Measurements from ENCODE around the gene TBC1D22A. TPM values are rescaled to one million over a fixed set of nuclear protein-coding genes. Genes with fewer than 3 reads are reported as not detected.

Gene TBC1D22A
- polyA plus RNA-seq, 1 donor from 2014 or later, result 9.3 TPM

- Histone ChIP-seq H3K27me3 (ENCODE audit: insufficient read depth, low read depth, low read length) (no peaks in the 10 kb centered on the region), H3K36me3 (ENCODE audit: insufficient read depth, low read length) (no peaks in the 10 kb centered on the region), H4K20me1 (ENCODE audit: insufficient read depth) (no peaks in the 10 kb centered on the region), H3K9me3 (ENCODE audit: low read length) (no peaks in the 10 kb centered on the region), H3K9ac (ENCODE audit: low read length) (no peak overlapping the region), H3K9me2 (ENCODE audit: insufficient read depth, low read length) (no peaks in the 10 kb centered on the region), H3K4me2 (ENCODE audit: low read length) (no peak overlapping the region), H3K4me3 (ENCODE audit: low read length) (no peak overlapping the region), H3F3A (ENCODE audit: insufficient read depth, low read length, poor library complexity, severe bottlenecking) (no peaks in the 10 kb centered on the region), H3K27ac (ENCODE audit: low read length) (no peak overlapping the region), H3K79me2 (replicated peaks; ENCODE audit: insufficient read depth, low read length) (no peaks in the 10 kb centered on the region), H2AFZ (ENCODE audit: low read depth, low read length) (no peak overlapping the region)
- TF ChIP-seq TAF1 (IDR thresholded peaks at IDR 0.05; ENCODE audit: low read depth), result no peak
- no peak for TF ChIP-seq CTCF (IDR thresholded peaks at IDR 0.05; ENCODE audit: poor library complexity, severe bottlenecking)
- TF ChIP-seq EZH2 (IDR thresholded peaks at IDR 0.05; ENCODE audit: borderline replicate concordance, insufficient read depth, low read length, poor library complexity, severe bottlenecking), result no peak
- no peak for TF ChIP-seq SMC3 (conservative IDR thresholded peaks at IDR 0.05; ENCODE audit: poor library complexity)
- TF ChIP-seq POLR2AphosphoS5 (IDR thresholded peaks at IDR 0.05), result no peak
- no peak for TF ChIP-seq MXI1 (conservative IDR thresholded peaks at IDR 0.05; ENCODE audit: poor library complexity, severe bottlenecking)
- no peak for TF ChIP-seq RAD21 (conservative IDR thresholded peaks at IDR 0.05)
- no peak for TF ChIP-seq EP300 (conservative IDR thresholded peaks at IDR 0.05; ENCODE audit: poor library complexity, severe bottlenecking)
- no peak for TF ChIP-seq REST (IDR thresholded peaks at IDR 0.05; ENCODE audit: borderline replicate concordance)
Observed at GRCh38 chr22:47083379-47083986, 321.0 kb downstream of the TBC1D22A start.

- H3K27me3 ChIP-seq (ENCODE audit: insufficient read depth, low read depth, low read length), result no peaks in the 10 kb centered on the region
- no peaks in the 10 kb centered on the region for H4K20me1 ChIP-seq (ENCODE audit: insufficient read depth)
- H3K79me2 ChIP-seq (replicated peaks; ENCODE audit: insufficient read depth, low read length), result no peaks in the 10 kb centered on the region
- no peaks in the 10 kb centered on the region for H3K9me2 ChIP-seq (ENCODE audit: insufficient read depth, low read length)
- no peaks in the 10 kb centered on the region for H3K36me3 ChIP-seq (ENCODE audit: insufficient read depth, low read length)
- H2AFZ ChIP-seq (ENCODE audit: low read depth, low read length), result no peak overlapping the region
- no peak overlapping the region for H3K27ac ChIP-seq (ENCODE audit: low read length)
- H3F3A ChIP-seq (ENCODE audit: insufficient read depth, low read length, poor library complexity, severe bottlenecking), result no peaks in the 10 kb centered on the region
- no peak overlapping the region for H3K9ac ChIP-seq (ENCODE audit: low read length)
- H3K4me3 ChIP-seq (ENCODE audit: low read length), result no peak overlapping the region
- H3K9me3 ChIP-seq (ENCODE audit: low read length), result no peaks in the 10 kb centered on the region
- no peak overlapping the region for H3K4me2 ChIP-seq (ENCODE audit: low read length)
- TF ChIP-seq REST (IDR thresholded peaks at IDR 0.05; ENCODE audit: borderline replicate concordance), result no peak
- TF ChIP-seq RAD21 (conservative IDR thresholded peaks at IDR 0.05), result no peak
- no peak for TF ChIP-seq EP300 (conservative IDR thresholded peaks at IDR 0.05; ENCODE audit: poor library complexity, severe bottlenecking)
- no peak for TF ChIP-seq MXI1 (conservative IDR thresholded peaks at IDR 0.05; ENCODE audit: poor library complexity, severe bottlenecking)
- no peak for TF ChIP-seq POLR2AphosphoS5 (IDR thresholded peaks at IDR 0.05)
- no peak for TF ChIP-seq EZH2 (IDR thresholded peaks at IDR 0.05; ENCODE audit: borderline replicate concordance, insufficient read depth, low read length, poor library complexity, severe bottlenecking)
- TF ChIP-seq CTCF (IDR thresholded peaks at IDR 0.05; ENCODE audit: poor library complexity, severe bottlenecking), result no peak
- no peak for TF ChIP-seq TAF1 (IDR thresholded peaks at IDR 0.05; ENCODE audit: low read depth)
Observed at GRCh38 chr22:47084226-47084625, 321.8 kb downstream of the TBC1D22A start.
